Motor neuron (in vitro differentiated cells): ENCODE data around the gene SLC16A12. TPM values are rescaled to one million over a fixed set of nuclear protein-coding genes. Genes with fewer than 3 reads are reported as not detected.
A peak's percentile ranks its signal among the peaks of the same experiment; 100 is the strongest.
"Not testable (repeated sequence)": the region's sequence is repeated elsewhere in the genome, so short reads cannot be mapped to it uniquely, and the experiment has no call there.

Source experiments
- ATAC-seq, 8 experiments: fragments of 200-7000 bp; cut with Tn5 transposase; replicated peaks in 6 of 8; 2 replicates each; pipeline ENCODE4 v1.8.0; 2021; ENCODE audit warnings: mild to moderate bottlenecking in 8 of 8, moderate library complexity in 8 of 8
- H3K27ac ChIP-seq, 2 donors: fragments of 250-450 bp; sonication (Bioruptor Pico); 2 replicates each; pipeline ENCODE4 v1.9.0; 2021; ENCODE audit warnings: antibody characterized with exemption in 2 of 2, mild to moderate bottlenecking in 2 of 2, moderate library complexity in 1 of 2
- H3K4me1 ChIP-seq, 2 donors: fragments of 250-450 bp; sonication (Bioruptor Pico); replicated peaks in 1 of 2; 2 replicates each; pipeline ENCODE4 v1.6.1; 2021; ENCODE audit warnings: antibody characterized with exemption in 2 of 2, mild to moderate bottlenecking in 2 of 2, moderate library complexity in 1 of 2
- H3K4me3 ChIP-seq, 5 donors: fragments of 250-450 bp; sonication (Bioruptor Pico); 2 replicates each; pipeline ENCODE4 v1.9.0; 2021; ENCODE audit warnings: antibody characterized with exemption in 5 of 5, mild to moderate bottlenecking in 5 of 5, moderate library complexity in 4 of 5
- WGBS, 10 experiments: fragments of 450-650 bp; shearing (Covaris generic); methylation state at CpG; one replicate each; pipeline ENCODE4 v1.0.0; 2022; 5-methylcytosine and 5-hydroxymethylcytosine counted together
- in situ Hi-C, 9 experiments: fragments of 400-800 bp; cut with MboI; loops; one replicate each; pipeline ENCODE4 v1.15.0; 2021; ENCODE audit warnings: low sequenced_read_pairs in 9 of 9, low pct_unique_long_range_greater_than_20kb in 2 of 9; ENCODE audit not compliant: unreplicated experiment in 9 of 9
- total RNA-seq, 8 experiments: library from RNA; unstranded; fragments of 300-600 nt; gene quantifications; 2 replicates each; pipeline versions ENCODE4 v1.2.3 to v1.2.4, GENCODE V29; 2022

Gene SLC16A12
- total RNA-seq, 8 experiments from 2014 or later = under 0.01 to 15.8 (median 0.14) TPM; not detected in 3

DNA sequence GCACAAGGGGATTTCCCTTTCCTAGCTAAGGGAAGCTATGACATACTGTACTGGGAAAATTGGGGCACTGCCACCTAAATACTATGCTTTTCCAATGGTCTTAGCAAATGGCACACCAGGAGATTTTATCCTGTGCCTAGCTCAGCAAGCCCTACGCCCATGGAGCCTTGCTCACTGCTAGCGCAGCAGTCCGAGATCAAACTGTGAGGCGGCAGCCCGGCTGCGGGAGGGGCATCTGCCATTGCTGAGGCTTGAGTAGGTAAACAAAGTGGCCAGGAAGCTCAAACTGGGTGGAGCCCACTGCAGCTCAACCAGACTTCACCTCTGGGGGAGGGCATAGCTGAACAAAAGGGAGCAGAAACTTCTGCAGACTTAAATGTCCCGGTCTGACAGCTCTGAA, 90.6 kb downstream of the SLC16A12 start:
- H3K4me3 ChIP-seq, ATAC-seq, H3K4me1 ChIP-seq, H3K27ac ChIP-seq: not testable (repeated sequence)
- in situ Hi-C loops = loop anchor here in 3 of 9 experiments (25.0 kb wide), 2 partner anchors 117 to 292 kb away; no protein-coding TSS in a partner anchor
- WGBS, 10 experiments = 40 to 100% (median 82%) methylated on average over 1 to 6 of the region's 7 CpGs; no CpG with 5 or more reads in 5 of the 10 experiments

- ATAC-seq = no peak
- no peak overlapping the region for H3K27ac ChIP-seq
- 11 to 88% (median 49%) methylated on average over 1 of the region's 1 CpG; no CpG with 5 or more reads in 2 of the 10 experiments for WGBS, 10 experiments
These were observed 93.1 kb downstream of the SLC16A12 start for GRCh38 chr10:89442289-89442688.

DNA sequence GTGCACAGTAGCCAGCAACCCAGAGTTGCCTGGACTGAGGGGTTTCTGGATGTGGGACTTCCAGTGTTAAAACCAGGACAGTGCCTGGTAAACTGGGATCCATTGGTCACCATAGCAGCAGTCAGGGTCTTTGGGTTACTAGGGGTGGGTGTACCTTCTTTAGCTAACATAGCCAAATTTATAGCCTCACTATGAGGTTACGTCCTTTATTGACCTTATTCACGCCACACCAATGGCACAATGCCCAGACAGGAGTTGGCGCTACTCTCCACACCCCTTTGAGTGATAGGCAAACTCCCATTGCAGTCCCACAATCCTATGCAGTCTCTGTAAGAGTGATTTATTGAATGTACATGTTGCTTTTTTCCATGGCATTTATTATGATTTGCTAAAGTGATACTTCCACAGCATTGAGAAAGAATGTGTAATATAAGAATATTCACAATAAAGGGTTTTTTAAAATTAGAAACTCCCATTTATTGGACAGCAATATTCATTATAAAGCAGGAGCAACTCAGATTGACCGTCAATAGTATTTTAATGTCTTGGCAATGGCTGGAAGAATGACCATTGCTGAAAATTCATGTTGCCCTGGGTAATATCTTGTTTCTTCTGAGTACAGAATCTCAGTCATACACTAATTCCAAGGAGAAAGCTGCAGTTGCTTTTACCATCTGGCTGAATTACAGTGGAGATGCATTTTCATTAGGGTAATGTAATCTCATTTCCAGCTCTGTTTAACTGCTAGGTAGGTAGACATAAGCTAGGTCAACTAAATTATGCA, 95.0 kb downstream of the SLC16A12 start:
- Histone ChIP-seq H3K27ac (no peak overlapping the region), H3K4me1 (no peaks in the 10 kb centered on the region), H3K4me3 (no peak overlapping the region)
- in situ Hi-C loops = loop anchor here in 3 of 9 experiments (25.0 kb wide), 2 partner anchors 122 to 297 kb away; no protein-coding TSS in a partner anchor
- WGBS, 10 experiments = 4 to 100% (median 71%) methylated on average over 1 to 4 of the region's 4 CpGs; no CpG with 5 or more reads in 2 of the 10 experiments
- peak in 4 of 8 experiments; percentile 74 to 97 (median 93) for ATAC-seq

More at GRCh38 chr10:89442289-89442688, 93.1 kb downstream of the SLC16A12 start:
- Histone ChIP-seq H3K4me3 (no peak overlapping the region), H3K4me1 (no peaks in the 10 kb centered on the region)
- in situ Hi-C loops = loop anchor here in 3 of 9 experiments (25.0 kb wide), 2 partner anchors 120 to 295 kb away; no protein-coding TSS in a partner anchor

DNA sequence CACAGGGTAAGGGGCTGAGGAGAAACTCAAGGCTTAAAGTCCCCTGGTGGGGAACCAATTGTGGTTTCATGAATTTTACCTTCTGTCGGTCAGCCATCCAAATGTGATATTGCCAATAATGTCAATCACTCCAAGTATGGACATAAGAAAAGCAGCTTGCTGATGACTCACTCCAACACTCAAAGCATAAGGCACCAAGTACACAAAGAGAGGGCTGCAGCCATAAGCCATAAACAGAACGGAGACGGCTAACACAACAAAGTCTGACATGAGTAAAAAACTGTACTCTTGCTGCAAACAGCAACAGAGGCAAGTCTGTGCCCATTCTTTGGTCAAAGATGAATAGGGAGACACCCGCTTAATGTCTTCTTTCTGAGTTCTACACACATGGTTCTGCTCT, 96.9 kb downstream of the SLC16A12 start:
- no peak for ATAC-seq
- H3K4me3 ChIP-seq = no peak overlapping the region
- H3K4me1 ChIP-seq = no peaks in the 10 kb centered on the region
- in situ Hi-C loops = loop anchor here in 3 of 9 experiments (25.0 kb wide), 2 partner anchors 124 to 299 kb away; no protein-coding TSS in a partner anchor
- no peak overlapping the region for H3K27ac ChIP-seq
- WGBS, 10 experiments = 61 to 96% (median 87%) methylated on average over 2 to 4 of the region's 4 CpGs; no CpG with 5 or more reads in 2 of the 10 experiments

DNA sequence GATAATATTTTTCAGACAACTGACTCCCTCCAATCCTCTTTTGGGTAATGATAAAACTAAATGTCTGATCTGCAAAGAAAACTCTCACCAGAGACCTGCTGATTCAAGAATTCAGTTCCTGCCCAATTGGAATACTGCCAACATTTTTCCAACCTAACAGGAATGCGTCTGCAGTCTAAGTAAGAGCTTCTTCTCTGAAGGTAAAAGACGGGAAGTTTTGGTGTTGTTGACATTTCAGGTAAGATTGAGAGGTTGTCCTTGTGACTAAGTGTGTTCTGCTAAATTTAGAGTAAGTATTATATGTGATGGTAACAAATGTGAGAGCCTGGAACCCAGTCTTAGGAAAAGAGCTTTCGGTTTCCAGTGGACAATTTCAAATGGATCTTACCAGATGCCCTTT, 103.4 kb downstream of the SLC16A12 start:
- no peak overlapping the region for H3K27ac ChIP-seq
- no peaks in the 10 kb centered on the region for H3K4me1 ChIP-seq
- in situ Hi-C loops = loop anchor here in 3 of 9 experiments (25.0 kb wide), 2 partner anchors 130 to 305 kb away; no protein-coding TSS in a partner anchor
- WGBS, 10 experiments = 68 to 100% (median 82%) methylated on average over 1 to 3 of the region's 3 CpGs; no CpG with 5 or more reads in 2 of the 10 experiments
- H3K4me3 ChIP-seq = no peak overlapping the region
- peak in 1 of 8 experiments; percentile 23 for ATAC-seq

GRCh38 chr10:89428877-89429276, 106.5 kb downstream of the SLC16A12 start:
- no peak overlapping the region for H3K27ac ChIP-seq
- no peak for ATAC-seq
- 17 to 100% (median 67%) methylated on average over 1 of the region's 1 CpG; no CpG with 5 or more reads in 5 of the 10 experiments for WGBS, 10 experiments
- in situ Hi-C loops = loop anchor here in 5 of 9 experiments (10.0 to 25.0 kb wide), 3 partner anchors 133 to 308 kb away; no protein-coding TSS in a partner anchor
- no peak overlapping the region for H3K4me3 ChIP-seq
- H3K4me1 ChIP-seq = no peaks in the 10 kb centered on the region

DNA sequence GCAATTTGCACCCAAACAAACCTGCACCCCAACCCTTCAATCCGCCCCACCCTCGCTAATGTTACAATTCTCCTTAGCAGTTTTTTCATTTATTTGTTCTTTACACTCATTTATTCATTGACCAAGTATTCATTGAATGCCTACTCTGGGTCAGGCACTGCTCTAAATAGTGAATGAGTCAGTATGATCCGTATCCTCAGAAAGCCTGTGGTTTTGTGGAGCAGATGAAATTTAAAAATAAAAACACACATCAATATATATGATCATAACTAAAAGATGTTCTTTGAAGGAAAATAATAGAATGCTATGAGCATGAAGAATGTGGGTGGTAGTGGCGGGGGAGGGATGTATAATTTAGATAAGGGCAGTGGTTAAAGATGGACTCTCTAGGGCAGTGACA, 107.8 kb downstream of the SLC16A12 start:
- in situ Hi-C loops = loop anchor here in 5 of 9 experiments (10.0 to 25.0 kb wide), 3 partner anchors 135 to 310 kb away; no protein-coding TSS in a partner anchor
- Histone ChIP-seq H3K4me3 (no peak overlapping the region), H3K27ac (no peak overlapping the region), H3K4me1 (no peaks in the 10 kb centered on the region)
- peak in 1 of 8 experiments; percentile 41 for ATAC-seq
- WGBS, 10 experiments = 13 to 100% (median 82%) methylated on average over 1 to 4 of the region's 4 CpGs; no CpG with 5 or more reads in 2 of the 10 experiments

DNA sequence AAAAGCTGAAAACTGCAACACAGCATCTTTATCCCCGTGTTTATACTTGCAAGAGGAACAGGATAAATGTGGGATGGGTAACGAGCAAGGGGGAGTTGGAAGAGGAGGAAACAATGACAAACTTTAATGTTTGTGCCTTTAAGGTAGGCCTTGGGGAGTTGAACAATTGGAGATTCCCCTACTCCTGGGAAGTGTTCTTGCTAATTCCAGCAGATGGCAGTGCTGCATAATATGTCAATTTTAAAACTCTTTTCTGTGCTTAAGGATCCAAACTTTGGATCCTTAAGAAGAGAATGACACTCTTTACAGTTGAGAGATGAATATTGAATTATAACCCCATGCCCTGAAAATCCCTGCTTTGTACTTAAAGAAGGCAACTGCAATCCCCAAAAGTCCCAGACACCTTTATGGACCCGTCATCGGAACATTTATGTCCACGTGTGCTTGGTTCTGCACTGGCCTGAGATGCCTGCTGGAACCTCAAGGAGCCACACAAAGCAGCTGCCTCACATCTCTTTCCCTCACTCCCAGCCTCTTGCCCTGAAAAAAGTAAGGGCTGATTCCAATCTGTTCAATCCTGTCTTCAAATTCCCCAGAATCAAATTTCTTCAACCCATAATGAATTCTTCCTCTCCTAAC, 109.0 kb downstream of the SLC16A12 start:
- no peaks in the 10 kb centered on the region for H3K4me1 ChIP-seq
- H3K27ac ChIP-seq = no peak overlapping the region
- WGBS, 10 experiments = 0 to 78% (median 60%) methylated on average over 2 to 5 of the region's 5 CpGs; no CpG with 5 or more reads in 1 of the 10 experiments
- in situ Hi-C loops = loop anchor here in 5 of 9 experiments (10.0 to 25.0 kb wide), 3 partner anchors 136 to 311 kb away; no protein-coding TSS in a partner anchor
- peak in 7 of 8 experiments; percentile 45 to 86 (median 75) for ATAC-seq
- no peak overlapping the region for H3K4me3 ChIP-seq

- H3K4me3 ChIP-seq = no peak overlapping the region
- in situ Hi-C loops = loop anchor here in 5 of 9 experiments (10.0 to 25.0 kb wide), 3 partner anchors 137 to 312 kb away; no protein-coding TSS in a partner anchor
- WGBS, 10 experiments = 40 to 100% (median 94%) methylated on average over 1 to 2 of the region's 5 CpGs; no CpG with 5 or more reads in 5 of the 10 experiments
- no peak for ATAC-seq
- no peak overlapping the region for H3K27ac ChIP-seq
- peaks cover 0 to 4% of the 10 kb centered on the region in 2 donors for H3K4me1 ChIP-seq
These were observed 110.4 kb downstream of the SLC16A12 start for GRCh38 chr10:89425000-89425399.

GRCh38 chr10:89421018-89421476, 114.3 kb downstream of the SLC16A12 start:
- no peak overlapping the region for H3K4me3 ChIP-seq
- no peak for ATAC-seq
- H3K27ac ChIP-seq = no peak overlapping the region
- in situ Hi-C loops = loop anchor here in 3 of 9 experiments (10.0 kb wide), 1 partner anchor 144 kb away; no protein-coding TSS in a partner anchor
- peaks cover 12 to 37% of the 10 kb centered on the region in 2 donors for H3K4me1 ChIP-seq
- 91 to 100% (median 100%) methylated on average over 1 to 2 of the region's 2 CpGs; no CpG with 5 or more reads in 3 of the 10 experiments for WGBS, 10 experiments

GRCh38 chr10:89419548-89419947, 115.8 kb downstream of the SLC16A12 start:
- peak overlapping the region in 1 of 5 donors; percentile 10 for H3K4me3 ChIP-seq
- no peak overlapping the region for H3K27ac ChIP-seq
- no peak for ATAC-seq
- H3K4me1 ChIP-seq = peaks cover 15 to 43% of the 10 kb centered on the region in 2 donors
- in situ Hi-C loops = no loop called here
- 0 to 74% (median 64%) methylated on average over 2 to 3 of the region's 3 CpGs; no CpG with 5 or more reads in 1 of the 10 experiments for WGBS, 10 experiments

GRCh38 chr10:89416465-89416864, 118.9 kb downstream of the SLC16A12 start:
- in situ Hi-C loops = no loop called here
- 67 to 100% (median 94%) methylated on average over 1 of the region's 1 CpG; no CpG with 5 or more reads in 4 of the 10 experiments for WGBS, 10 experiments
- Histone ChIP-seq H3K4me3 (no peak overlapping the region), H3K4me1 (peaks cover 15 to 45% of the 10 kb centered on the region in 2 donors), H3K27ac (no peak overlapping the region)
- no peak for ATAC-seq
